GM23248 (cell line): ENCODE measurements around the gene MRPS15.
"Not testable (repeated sequence)": the region's sequence is repeated elsewhere in the genome, so short reads cannot be mapped to it uniquely, and the experiment has no call there.

ENCODE experiments used
- EZH2 ChIP-seq: fragments of 200-600 bp; sonication (generic); IDR thresholded peaks from 2 replicates; pipeline ENCODE4 v1.6.1; 2018; ENCODE audit warnings: antibody characterized with exemption, mild to moderate bottlenecking; ENCODE audit not compliant: insufficient read depth, poor library complexity, severe bottlenecking
- EZH2phosphoT487 ChIP-seq: fragments of 200-600 bp; sonication (generic); IDR thresholded peaks from 2 replicates; pipeline ENCODE4 v1.6.1; 2018; ENCODE audit warnings: antibody characterized with exemption, moderate library complexity, mild to moderate bottlenecking, low read depth; ENCODE audit not compliant: insufficient read depth

DNA sequence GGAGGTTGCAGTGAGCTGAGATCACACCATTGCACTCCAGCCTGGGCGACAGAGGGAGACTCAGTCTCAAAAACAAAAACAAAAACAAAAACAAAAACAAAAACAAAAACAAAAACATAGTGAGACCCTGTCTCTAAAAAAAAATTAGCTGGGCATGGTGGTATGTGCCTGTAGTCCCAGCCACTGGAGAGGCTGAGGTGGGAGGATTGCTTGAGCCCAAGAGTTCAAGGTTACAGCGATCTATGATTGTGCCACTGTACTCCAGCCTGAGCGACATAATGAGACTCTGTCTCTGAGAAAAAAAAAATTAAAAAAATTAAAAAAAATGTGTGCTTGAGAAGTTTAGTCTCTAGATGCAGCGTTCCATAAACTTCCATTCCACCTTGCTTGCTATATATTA is 37.7 kb upstream of the MRPS15 start:
- TF ChIP-seq EZH2, EZH2phosphoT487: not testable (repeated sequence)
